ENCODE measurements around the gene EVX2.

Gene EVX2

DNA sequence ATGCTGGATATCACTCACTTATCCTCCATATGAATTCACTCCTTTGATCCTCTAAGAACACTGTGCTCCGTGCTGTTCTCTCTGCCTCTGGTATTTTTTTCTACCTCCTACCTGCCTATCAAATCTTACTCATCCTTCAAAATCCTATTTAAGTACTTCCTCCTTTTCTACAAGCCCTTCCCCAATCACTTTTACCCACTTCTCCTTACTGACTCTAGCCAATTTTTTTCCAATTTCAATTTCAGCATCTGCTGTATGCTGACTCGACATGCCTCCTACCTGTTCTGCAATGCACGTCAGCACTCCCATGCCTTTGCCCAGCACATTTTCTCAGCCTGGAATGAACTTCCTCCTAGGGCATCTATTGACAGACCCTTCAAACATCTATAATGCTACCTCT lies 44.4 kb downstream of the EVX2 start:
- DNase-seq: no peak

DNA sequence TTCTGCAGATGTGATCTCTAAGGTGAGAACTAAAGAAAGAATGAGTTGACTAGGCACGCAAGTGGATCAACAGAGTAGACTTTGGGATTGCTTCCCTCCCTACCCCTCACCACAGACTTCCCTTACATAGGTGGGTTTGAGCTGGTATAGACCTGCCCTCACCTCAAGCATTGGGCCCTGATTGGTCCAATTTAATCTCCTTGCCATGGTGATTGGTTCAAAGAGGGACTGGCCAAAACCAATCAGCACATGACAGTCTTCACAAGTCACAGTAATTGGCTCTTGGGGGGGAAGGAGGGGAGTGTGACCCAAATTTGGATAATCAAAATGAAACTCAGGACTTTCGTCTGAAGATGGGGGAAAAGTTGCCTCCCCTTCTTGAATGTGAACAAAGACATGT lies 45.1 kb downstream of the EVX2 start:
- no peak for DNase-seq

DNA sequence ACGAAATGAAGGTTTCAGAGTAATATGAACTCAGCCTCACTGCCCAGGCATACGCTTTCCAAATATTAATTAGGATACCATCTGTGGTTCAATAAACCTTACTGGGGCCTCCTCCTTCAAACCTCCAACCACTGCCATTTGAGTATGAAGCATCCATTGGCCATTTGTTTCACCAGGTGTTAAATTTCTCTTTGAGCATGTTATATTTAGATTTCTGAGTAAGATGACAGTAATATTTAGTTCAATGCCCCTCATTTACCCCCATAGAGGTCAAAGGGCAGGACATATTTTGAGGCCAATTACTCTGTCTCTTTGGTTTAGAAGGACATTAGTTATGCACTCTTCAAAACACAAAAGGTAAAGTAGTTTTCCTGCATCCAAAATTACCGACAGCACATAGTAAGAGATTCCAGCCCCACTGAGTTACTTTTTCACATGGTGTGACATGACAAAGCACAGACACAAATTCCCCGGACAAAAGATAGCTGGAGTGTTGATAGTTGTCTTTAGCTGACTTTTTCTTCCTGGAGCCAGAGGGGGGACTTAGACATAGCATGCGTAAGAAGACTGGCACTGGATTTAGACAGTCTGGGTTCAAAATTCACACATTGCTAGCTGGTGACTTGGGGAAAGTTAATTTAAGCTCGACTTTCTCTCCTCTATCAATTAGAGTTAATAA lies 48.6 kb downstream of the EVX2 start:
- DNase-seq: no peak

DNA sequence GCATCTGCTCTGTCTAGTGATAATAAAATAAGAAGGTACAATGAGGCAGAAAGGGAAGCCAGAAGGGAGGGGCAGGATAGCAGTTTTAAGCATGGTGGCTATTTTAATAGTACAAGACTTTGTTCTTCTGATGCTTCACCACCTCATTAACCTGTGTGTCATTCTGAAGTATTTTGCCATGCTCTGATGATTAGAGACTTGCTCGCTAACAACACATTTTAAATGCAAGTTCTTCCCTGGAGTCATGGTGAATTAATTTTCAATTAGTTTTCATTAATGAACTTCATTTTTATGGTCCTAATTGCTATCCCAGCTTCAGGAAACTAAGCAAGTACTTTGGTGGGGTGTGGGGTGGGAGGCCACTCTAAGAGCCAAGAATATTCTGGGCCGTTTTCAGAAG lies 56.0 kb downstream of the EVX2 start:
- DNase-seq: no peak

Data from stimulated activated naive CD4-positive, alpha-beta T cell (primary cell).